Lung (tissue), 12 donors: ENCODE results near the gene DDR1. TPM values are rescaled to one million over a fixed set of nuclear protein-coding genes. Genes with fewer than 3 reads are reported as not detected.
A peak's percentile ranks its signal among the peaks of the same experiment; 100 is the strongest.
"Not testable (repeated sequence)": the region's sequence is repeated elsewhere in the genome, so short reads cannot be mapped to it uniquely, and the experiment has no call there.

Source experiments
- ATAC-seq: fragments of 200-7000 bp; cut with Tn5 transposase; one replicate; pipeline ENCODE4 v1.9.1; 2020; ENCODE audit warnings: moderate number of reproducible peaks; ENCODE audit not compliant: insufficient read depth, low FRiP score
- DNase-seq, 3 donors: peaks; one replicate each; pipeline ENCODE4 v3.0.0-alpha.2; 2013 to 2017
- H3K27ac ChIP-seq, 2 donors: one replicate each; pipeline ENCODE4 v1.5.1; 2013; ENCODE audit warnings: mild to moderate bottlenecking in 2 of 2, moderate library complexity in 2 of 2, control low read depth in 1 of 2, inconsistent platforms in 1 of 2, low read depth in 1 of 2, low read length in 1 of 2
- H3K27me3 ChIP-seq, 3 donors: one replicate each; pipeline ENCODE4 v1.5.1; 2013; ENCODE audit warnings: low read length in 2 of 3; ENCODE audit not compliant: control insufficient read depth in 3 of 3, insufficient read depth in 3 of 3
- H3K36me3 ChIP-seq, 4 donors: one replicate each; pipeline ENCODE4 v1.5.1; 2013; ENCODE audit warnings: low read length in 4 of 4, mild to moderate bottlenecking in 1 of 4, moderate library complexity in 1 of 4; ENCODE audit not compliant: control insufficient read depth in 4 of 4, insufficient read depth in 4 of 4
- H3K4me1 ChIP-seq, 5 donors: one replicate each; pipeline ENCODE4 v1.5.1; 2013; ENCODE audit warnings: low read length in 5 of 5, mild to moderate bottlenecking in 2 of 5, moderate library complexity in 1 of 5; ENCODE audit not compliant: control insufficient read depth in 5 of 5, insufficient read depth in 5 of 5
- H3K4me3 ChIP-seq: one replicate; pipeline ENCODE4 v1.5.1; 2013; ENCODE audit warnings: mild to moderate bottlenecking, control low read depth, moderate library complexity
- H3K9ac ChIP-seq, 2 donors: one replicate each; pipeline ENCODE4 v1.5.1; 2013; ENCODE audit warnings: low read length in 2 of 2, control low read depth in 1 of 2; ENCODE audit not compliant: insufficient read depth in 1 of 2
- H3K9me3 ChIP-seq, 4 donors: one replicate each; pipeline ENCODE4 v1.5.1; 2013; ENCODE audit warnings: low read length in 3 of 4, mild to moderate bottlenecking in 1 of 4, moderate library complexity in 1 of 4; ENCODE audit not compliant: control insufficient read depth in 4 of 4, insufficient read depth in 3 of 4
- CTCF ChIP-seq: IDR thresholded peaks from 2 replicates; pipeline ENCODE4 v1.5.1; 2012; ENCODE audit warnings: mild to moderate bottlenecking; ENCODE audit errors: control extremely low read depth, extremely low read depth
- WGBS, 2 donors: extraction: QIAGEN DNeasy Blood & Tissue Kit; methylation state at CpG; one replicate each; pipeline ENCODE4 v1.1.7; 2013; 5-methylcytosine and 5-hydroxymethylcytosine counted together
- polyA plus RNA-seq, 2 donors: library from polyadenylated mRNA; stranded (reverse); fragments of 200-250 nt; gene quantifications; one replicate each; pipeline ENCODE4 v1.2.1, GENCODE V29; 2013
- total RNA-seq, 2 donors: library from RNA; depleted of rRNA in 1 of 2; stranded (reverse); fragments of >200 nt in 1 of 2; gene quantifications; one replicate each; pipeline ENCODE4 v1.2.1, GENCODE V29; 2014 to 2021
- donor health status: control.
- donor health status: control.
- donor health status: Bipolar disorder and iron deficiency.
- donor health status: healthy.
- donor health status: DM: yes; HTN: yes; CAD: no.

DDR1 gene
- total and polyA plus RNA-seq, 4 donors: 39.5 to 134 (median 98.1) TPM

GRCh38 chr6:30871592-30872183, 12.6 kb upstream of the DDR1 start:
- 78 to 84% methylated on average over 4 of the region's 4 CpGs for WGBS, 2 donors
- H3K27me3 ChIP-seq: no peaks in the 10 kb centered on the region
- ATAC-seq: no peak
- H3K4me1 ChIP-seq: peaks cover 0 to 5% (median 0%) of the 10 kb centered on the region in 5 donors
- no peaks in the 10 kb centered on the region for H3K36me3 ChIP-seq
- no peak for TF ChIP-seq CTCF
- H3K9ac ChIP-seq: no peak overlapping the region
- no peaks in the 10 kb centered on the region for H3K9me3 ChIP-seq
- no peak for DNase-seq
- no peak overlapping the region for H3K4me3 ChIP-seq
- no peak overlapping the region for H3K27ac ChIP-seq

GRCh38 chr6:30873137-30873640, 11.1 kb upstream of the DDR1 start:
- H3K4me3 ChIP-seq: no peak overlapping the region
- H3K27ac ChIP-seq: no peak overlapping the region
- WGBS, 2 donors: 93 to 95% methylated on average over 2 of the region's 2 CpGs
- H3K27me3 ChIP-seq: no peaks in the 10 kb centered on the region
- DNase-seq (no peak), ATAC-seq (no peak)
- H3K4me1 ChIP-seq: peaks cover 0 to 15% (median 2%) of the 10 kb centered on the region in 5 donors
- no peaks in the 10 kb centered on the region for H3K36me3 ChIP-seq
- no peak for TF ChIP-seq CTCF
- H3K9ac ChIP-seq: no peak overlapping the region
- H3K9me3 ChIP-seq: no peaks in the 10 kb centered on the region

- 98 to 99% methylated on average over 3 of the region's 3 CpGs for WGBS, 2 donors
- H3K27ac ChIP-seq, H3K9me3 ChIP-seq, H3K4me3 ChIP-seq, H3K27me3 ChIP-seq, DNase-seq, H3K36me3 ChIP-seq, H3K9ac ChIP-seq, ATAC-seq: not testable (repeated sequence)
- H3K4me1 ChIP-seq: peaks cover 0 to 15% (median 2%) of the 10 kb centered on the region in 5 donors
These were observed 10.5 kb upstream of the DDR1 start for GRCh38 chr6:30873795-30874194.

GRCh38 chr6:30875244-30876038, 8.9 kb upstream of the DDR1 start:
- no peak overlapping the region for H3K4me3 ChIP-seq
- no peaks in the 10 kb centered on the region for H3K27me3 ChIP-seq
- H3K4me1 ChIP-seq: peaks cover 0 to 20% (median 2%) of the 10 kb centered on the region in 5 donors
- 88 to 92% methylated on average over 18 of the region's 18 CpGs for WGBS, 2 donors
- TF ChIP-seq CTCF: no peak
- DNase-seq (peak in 1 of 3 donors; percentile 5), ATAC-seq (no peak)
- no peaks in the 10 kb centered on the region for H3K9me3 ChIP-seq
- H3K27ac ChIP-seq: no peak overlapping the region
- H3K9ac ChIP-seq: no peak overlapping the region
- no peaks in the 10 kb centered on the region for H3K36me3 ChIP-seq
